ENCODE data around the gene CENPP. TPM values are rescaled to one million over a fixed set of nuclear protein-coding genes. Genes with fewer than 3 reads are reported as not detected.

CENPP gene
- total RNA-seq, 1 experiment from 2014 or later, result 8.3 TPM

DNA sequence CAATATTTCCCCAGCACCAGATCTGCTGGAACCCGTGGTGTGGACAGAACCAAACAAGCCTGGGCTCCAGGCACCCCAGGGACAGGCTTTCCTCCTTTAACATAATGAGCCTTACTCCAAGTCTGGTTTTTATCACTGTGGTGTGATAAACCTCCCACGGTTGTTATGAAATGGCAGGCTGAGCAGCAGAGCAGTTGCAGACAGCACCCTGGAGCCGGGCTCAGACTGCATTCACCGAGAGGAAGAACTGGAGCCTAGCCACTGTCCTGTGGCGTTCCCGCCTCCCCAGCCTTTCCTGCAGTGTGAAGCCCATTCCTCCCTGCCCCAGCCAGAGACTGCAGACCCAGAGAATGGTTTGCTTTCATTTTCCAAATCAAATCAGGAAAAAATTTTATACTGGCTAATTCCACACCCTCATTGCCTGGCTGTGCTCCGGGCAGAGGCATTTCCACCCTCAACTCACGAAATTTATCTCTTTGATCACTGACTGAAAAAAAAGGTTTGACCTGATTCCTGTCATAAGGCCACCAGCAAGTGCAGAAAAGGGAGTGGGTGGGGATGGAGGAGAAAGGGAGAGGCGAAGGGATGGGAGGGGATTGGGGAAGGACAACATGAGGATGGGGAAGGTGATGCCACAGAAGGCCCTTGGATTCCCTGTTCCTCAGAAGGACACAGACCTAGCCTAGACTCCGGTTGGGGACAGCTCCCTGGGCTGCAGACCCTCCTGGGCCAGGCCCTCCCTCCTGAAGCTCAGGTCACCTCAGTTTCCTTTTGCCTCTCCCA lies 325.3 kb downstream of the CENPP start:
- H3K9me3 ChIP-seq (ENCODE audit: low read length), result no peaks in the 10 kb centered on the region
- no peaks in the 10 kb centered on the region for H3K27me3 ChIP-seq (ENCODE audit: low read length)
- ATAC-seq (no peak), DNase-seq (no peak)
- H2AFZ ChIP-seq (ENCODE audit: low read length), result no peak overlapping the region
- POLR2A ChIA-PET (ENCODE audit: unreplicated experiment), result no interaction called here
- TF ChIP-seq EZH2 (IDR thresholded peaks at IDR 0.05; ENCODE audit: low read length, unreplicated experiment), result no peak
- no peak for TF ChIP-seq EZH2phosphoT487 (IDR thresholded peaks at IDR 0.05; ENCODE audit: borderline replicate concordance, low read length)
- TF ChIP-seq, protein P1, sequence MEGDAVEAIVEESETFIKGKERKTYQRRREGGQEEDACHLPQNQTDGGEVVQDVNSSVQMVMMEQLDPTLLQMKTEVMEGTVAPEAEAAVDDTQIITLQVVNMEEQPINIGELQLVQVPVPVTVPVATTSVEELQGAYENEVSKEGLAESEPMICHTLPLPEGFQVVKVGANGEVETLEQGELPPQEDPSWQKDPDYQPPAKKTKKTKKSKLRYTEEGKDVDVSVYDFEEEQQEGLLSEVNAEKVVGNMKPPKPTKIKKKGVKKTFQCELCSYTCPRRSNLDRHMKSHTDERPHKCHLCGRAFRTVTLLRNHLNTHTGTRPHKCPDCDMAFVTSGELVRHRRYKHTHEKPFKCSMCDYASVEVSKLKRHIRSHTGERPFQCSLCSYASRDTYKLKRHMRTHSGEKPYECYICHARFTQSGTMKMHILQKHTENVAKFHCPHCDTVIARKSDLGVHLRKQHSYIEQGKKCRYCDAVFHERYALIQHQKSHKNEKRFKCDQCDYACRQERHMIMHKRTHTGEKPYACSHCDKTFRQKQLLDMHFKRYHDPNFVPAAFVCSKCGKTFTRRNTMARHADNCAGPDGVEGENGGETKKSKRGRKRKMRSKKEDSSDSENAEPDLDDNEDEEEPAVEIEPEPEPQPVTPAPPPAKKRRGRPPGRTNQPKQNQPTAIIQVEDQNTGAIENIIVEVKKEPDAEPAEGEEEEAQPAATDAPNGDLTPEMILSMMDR (conservative IDR thresholded peaks at IDR 0.05; ENCODE audit: low read depth, low read length), result no peak
- H3K9ac ChIP-seq (ENCODE audit: low read length), result no peak overlapping the region
- H3K4me1 ChIP-seq (ENCODE audit: insufficient read depth, low read length), result peaks cover 11% of the 10 kb centered on the region
- no peaks in the 10 kb centered on the region for H4K20me1 ChIP-seq (ENCODE audit: low read length)
- H3F3A ChIP-seq (ENCODE audit: low read length, unreplicated experiment), result no peaks in the 10 kb centered on the region
- no peak overlapping the region for H3K27ac ChIP-seq (ENCODE audit: low read length)
- H3K4me2 ChIP-seq (ENCODE audit: low read length), result no peak overlapping the region
- BruUV-seq (replicated peaks), result no TSS peak
- peaks cover 7% of the 10 kb centered on the region for H3K36me3 ChIP-seq (ENCODE audit: low read depth, low read length)
- CTCF ChIA-PET, result no interaction called here
- no peaks in the 10 kb centered on the region for H3K9me2 ChIP-seq (replicated peaks; ENCODE audit: low read length)
- intact Hi-C loops (cut with micrococcal nuclease), result no loop called here
- H3K79me2 ChIP-seq (ENCODE audit: low read length), result peaks cover 11% of the 10 kb centered on the region
- H3K4me3 ChIP-seq (ENCODE audit: low read length), result no peak overlapping the region

DNA sequence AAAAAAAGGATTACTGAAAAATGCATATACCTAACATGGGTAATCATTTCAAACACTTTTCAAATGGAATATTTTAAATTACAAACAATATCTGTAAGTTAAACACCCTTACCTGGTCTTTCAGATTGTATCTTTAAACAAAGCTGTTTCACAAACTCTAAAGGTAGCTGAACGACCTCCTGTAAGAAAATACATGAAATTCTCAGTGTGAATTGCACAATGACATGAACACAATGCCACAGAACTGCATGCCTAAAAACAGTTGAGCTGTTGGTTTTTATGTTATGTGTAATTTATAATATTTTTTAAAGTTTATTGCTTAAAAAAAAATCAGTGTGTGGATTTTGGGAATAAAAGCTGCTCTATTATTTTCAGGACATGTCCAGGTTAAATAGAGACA lies 326.7 kb downstream of the CENPP start:
- CTCF ChIA-PET, result no interaction called here
- no peak for DNase-seq

More for the DNA sequence above, 326.7 kb downstream of the CENPP start:
- Histone ChIP-seq H3K9me3 (ENCODE audit: low read length) (no peaks in the 10 kb centered on the region), H2AFZ (ENCODE audit: low read length) (no peak overlapping the region), H3K4me2 (ENCODE audit: low read length) (no peak overlapping the region), H3K9me2 (replicated peaks; ENCODE audit: low read length) (no peaks in the 10 kb centered on the region), H3K4me1 (ENCODE audit: insufficient read depth, low read length) (peaks cover 11% of the 10 kb centered on the region), H3K27me3 (ENCODE audit: low read length) (no peaks in the 10 kb centered on the region), H3K27ac (ENCODE audit: low read length) (no peak overlapping the region), H3K9ac (ENCODE audit: low read length) (no peak overlapping the region), H3F3A (ENCODE audit: low read length, unreplicated experiment) (no peaks in the 10 kb centered on the region), H3K79me2 (ENCODE audit: low read length) (peaks cover 11% of the 10 kb centered on the region), H3K36me3 (ENCODE audit: low read depth, low read length) (peaks cover 1% of the 10 kb centered on the region; the same call in 1 of the 2 replicates), H3K4me3 (ENCODE audit: low read length) (no peak overlapping the region), H4K20me1 (ENCODE audit: low read length) (no peaks in the 10 kb centered on the region)
- intact Hi-C loops (cut with micrococcal nuclease), result no loop called here
- TF ChIP-seq EZH2 (IDR thresholded peaks at IDR 0.05; ENCODE audit: low read length, unreplicated experiment), result no peak
- no peak for TF ChIP-seq EZH2phosphoT487 (IDR thresholded peaks at IDR 0.05; ENCODE audit: borderline replicate concordance, low read length)
- TF ChIP-seq, protein P1 (conservative IDR thresholded peaks at IDR 0.05; ENCODE audit: low read depth, low read length), result no peak
- POLR2A ChIA-PET (ENCODE audit: unreplicated experiment), result no interaction called here
- BruUV-seq (replicated peaks), result no TSS peak
- no peak for ATAC-seq

Measured in PC-3 (cell line).